OCI-LY7 (cell line): Measurements from ENCODE around the gene PCDH1.

Experiments used
- EZH2phosphoT487 ChIP-seq: fragments of 200-600 bp; sonication (generic); IDR thresholded peaks from 2 replicates; pipeline ENCODE4 v1.6.1; 2018; ENCODE audit warnings: low read depth, borderline replicate concordance, mild to moderate bottlenecking, mixed run types, antibody characterized with exemption, low read length, moderate library complexity, mixed read lengths
- TF ChIP-seq, protein P1 (sequence below): fragments of 200-600 bp; sonication (generic); conservative IDR thresholded peaks from 2 replicates; pipeline ENCODE4 v1.5.1; 2014; ENCODE audit warnings: mild to moderate bottlenecking, antibody characterized with exemption, low read length, moderate library complexity, mixed read lengths

DNA sequence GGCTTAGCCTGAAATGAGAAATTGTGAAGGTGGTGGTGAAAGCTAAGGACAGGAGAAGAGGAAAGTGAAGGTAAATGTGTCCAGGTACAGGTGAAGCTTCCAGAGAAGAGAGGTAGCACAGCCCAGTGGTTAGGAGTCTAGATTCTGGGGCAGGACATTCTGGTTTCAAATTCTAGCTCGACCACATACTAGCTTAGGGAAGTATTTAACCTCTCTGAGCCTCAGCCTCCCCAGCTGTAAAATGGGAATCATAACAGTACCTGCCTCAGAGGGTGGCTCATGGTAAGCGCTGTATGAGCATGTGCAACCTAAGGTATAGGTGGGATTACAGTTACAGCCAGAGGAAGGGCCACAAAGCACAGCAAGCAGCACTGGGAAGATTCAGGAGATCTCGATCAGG, 55.2 kb downstream of the PCDH1 start:
- TF ChIP-seq, protein P1, sequence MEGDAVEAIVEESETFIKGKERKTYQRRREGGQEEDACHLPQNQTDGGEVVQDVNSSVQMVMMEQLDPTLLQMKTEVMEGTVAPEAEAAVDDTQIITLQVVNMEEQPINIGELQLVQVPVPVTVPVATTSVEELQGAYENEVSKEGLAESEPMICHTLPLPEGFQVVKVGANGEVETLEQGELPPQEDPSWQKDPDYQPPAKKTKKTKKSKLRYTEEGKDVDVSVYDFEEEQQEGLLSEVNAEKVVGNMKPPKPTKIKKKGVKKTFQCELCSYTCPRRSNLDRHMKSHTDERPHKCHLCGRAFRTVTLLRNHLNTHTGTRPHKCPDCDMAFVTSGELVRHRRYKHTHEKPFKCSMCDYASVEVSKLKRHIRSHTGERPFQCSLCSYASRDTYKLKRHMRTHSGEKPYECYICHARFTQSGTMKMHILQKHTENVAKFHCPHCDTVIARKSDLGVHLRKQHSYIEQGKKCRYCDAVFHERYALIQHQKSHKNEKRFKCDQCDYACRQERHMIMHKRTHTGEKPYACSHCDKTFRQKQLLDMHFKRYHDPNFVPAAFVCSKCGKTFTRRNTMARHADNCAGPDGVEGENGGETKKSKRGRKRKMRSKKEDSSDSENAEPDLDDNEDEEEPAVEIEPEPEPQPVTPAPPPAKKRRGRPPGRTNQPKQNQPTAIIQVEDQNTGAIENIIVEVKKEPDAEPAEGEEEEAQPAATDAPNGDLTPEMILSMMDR = no peak
- TF ChIP-seq EZH2phosphoT487 = no peak
